IPS-20b (cell line): ENCODE data around the gene INPP5A.
"Not testable (repeated sequence)": the region's sequence is repeated elsewhere in the genome, so short reads cannot be mapped to it uniquely, and the experiment has no call there.

Experiments
- H3K27ac ChIP-seq: one replicate; pipeline ENCODE4 v1.5.1; 2013; ENCODE audit warnings: low read length
- H3K27me3 ChIP-seq: 2 replicates; pipeline ENCODE4 v1.6.1; 2013; ENCODE audit warnings: mild to moderate bottlenecking, low read length, inconsistent platforms; ENCODE audit not compliant: insufficient read depth
- H3K36me3 ChIP-seq: 2 replicates; pipeline ENCODE4 v1.6.1; 2013; ENCODE audit warnings: low read depth, mild to moderate bottlenecking, inconsistent platforms, low read length, moderate library complexity; ENCODE audit not compliant: insufficient read depth
- H3K4me1 ChIP-seq: 2 replicates; pipeline ENCODE4 v1.6.1; 2013; ENCODE audit warnings: mild to moderate bottlenecking, control low read depth, inconsistent platforms, low read length, moderate library complexity; ENCODE audit not compliant: insufficient read depth
- H3K4me3 ChIP-seq: 2 replicates; pipeline ENCODE4 v1.5.1; 2013; ENCODE audit warnings: mild to moderate bottlenecking, low read length, inconsistent platforms
- H3K9ac ChIP-seq: 2 replicates; pipeline ENCODE4 v1.6.1; 2013; ENCODE audit warnings: low read depth, mild to moderate bottlenecking, inconsistent platforms, low read length, moderate library complexity
- H3K9me3 ChIP-seq: 2 replicates; pipeline ENCODE4 v1.6.1; 2013; ENCODE audit warnings: mild to moderate bottlenecking, low read depth, low read length, inconsistent platforms; ENCODE audit not compliant: insufficient read depth

The INPP5A gene

DNA sequence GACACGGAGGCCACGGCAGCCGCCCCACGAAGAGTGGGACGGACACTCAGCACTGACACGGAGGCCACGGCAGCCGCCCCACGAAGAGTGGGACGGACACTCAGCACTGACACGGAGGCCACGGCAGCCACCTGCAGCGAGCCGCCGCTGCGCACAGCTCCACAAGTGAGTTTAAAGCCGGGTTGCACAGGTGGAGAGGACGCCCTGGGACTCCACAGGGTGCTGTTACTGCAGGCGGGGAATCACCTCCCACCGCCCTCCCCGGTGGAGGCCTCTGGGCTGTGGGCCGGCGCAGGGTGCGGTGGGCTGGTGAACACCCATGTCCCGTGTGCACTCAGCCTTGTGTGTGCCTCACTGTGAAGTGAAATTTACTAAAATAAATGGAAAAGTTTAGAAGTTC is 235.2 kb downstream of the INPP5A start:
- not testable (repeated sequence) for H3K27me3 ChIP-seq, H3K4me1 ChIP-seq, H3K27ac ChIP-seq, H3K36me3 ChIP-seq, H3K9ac ChIP-seq, H3K4me3 ChIP-seq, H3K9me3 ChIP-seq

DNA sequence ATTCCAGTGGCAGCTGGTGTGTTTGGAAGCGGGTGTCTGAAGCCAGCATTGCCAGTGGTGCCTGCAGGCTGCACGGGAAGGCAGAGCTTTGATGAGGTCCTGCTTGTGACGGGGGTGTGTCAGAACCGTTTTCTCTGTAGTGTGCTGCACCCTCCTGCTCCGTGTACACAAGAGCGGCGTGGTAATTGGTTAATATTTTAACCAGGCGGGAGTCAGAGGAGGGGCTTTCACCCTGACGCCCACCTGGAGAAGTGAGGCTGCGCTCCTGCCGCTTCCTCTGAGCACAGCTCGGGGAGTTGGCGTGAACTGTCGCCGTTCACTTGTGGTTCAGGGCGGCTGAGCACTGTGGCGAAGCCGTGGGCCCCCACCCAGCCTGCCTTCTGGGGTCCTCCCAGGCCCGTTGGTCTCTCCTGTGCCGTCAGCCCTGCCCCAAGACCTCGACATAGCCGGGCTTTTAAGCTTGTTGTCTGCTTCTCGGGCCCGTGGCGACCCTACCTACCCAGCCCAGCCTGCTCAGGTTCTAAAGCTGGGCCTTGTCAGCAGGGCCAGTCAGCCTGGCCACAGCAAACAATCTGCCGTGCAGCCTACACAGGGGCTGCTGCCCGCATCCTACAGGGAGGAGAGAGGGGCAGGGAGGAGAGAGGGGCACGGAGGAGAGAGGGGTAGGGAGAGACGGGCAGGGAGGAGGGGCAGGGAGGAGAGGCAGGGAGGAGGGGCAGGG is 236.8 kb downstream of the INPP5A start:
- H3K9me3 ChIP-seq: no peaks in the 10 kb centered on the region
- H3K9ac ChIP-seq: no peak overlapping the region
- H3K4me1 ChIP-seq: no peaks in the 10 kb centered on the region
- no peaks in the 10 kb centered on the region for H3K27me3 ChIP-seq
- no peak overlapping the region for H3K4me3 ChIP-seq
- H3K27ac ChIP-seq: no peak overlapping the region
- H3K36me3 ChIP-seq: no peaks in the 10 kb centered on the region

DNA sequence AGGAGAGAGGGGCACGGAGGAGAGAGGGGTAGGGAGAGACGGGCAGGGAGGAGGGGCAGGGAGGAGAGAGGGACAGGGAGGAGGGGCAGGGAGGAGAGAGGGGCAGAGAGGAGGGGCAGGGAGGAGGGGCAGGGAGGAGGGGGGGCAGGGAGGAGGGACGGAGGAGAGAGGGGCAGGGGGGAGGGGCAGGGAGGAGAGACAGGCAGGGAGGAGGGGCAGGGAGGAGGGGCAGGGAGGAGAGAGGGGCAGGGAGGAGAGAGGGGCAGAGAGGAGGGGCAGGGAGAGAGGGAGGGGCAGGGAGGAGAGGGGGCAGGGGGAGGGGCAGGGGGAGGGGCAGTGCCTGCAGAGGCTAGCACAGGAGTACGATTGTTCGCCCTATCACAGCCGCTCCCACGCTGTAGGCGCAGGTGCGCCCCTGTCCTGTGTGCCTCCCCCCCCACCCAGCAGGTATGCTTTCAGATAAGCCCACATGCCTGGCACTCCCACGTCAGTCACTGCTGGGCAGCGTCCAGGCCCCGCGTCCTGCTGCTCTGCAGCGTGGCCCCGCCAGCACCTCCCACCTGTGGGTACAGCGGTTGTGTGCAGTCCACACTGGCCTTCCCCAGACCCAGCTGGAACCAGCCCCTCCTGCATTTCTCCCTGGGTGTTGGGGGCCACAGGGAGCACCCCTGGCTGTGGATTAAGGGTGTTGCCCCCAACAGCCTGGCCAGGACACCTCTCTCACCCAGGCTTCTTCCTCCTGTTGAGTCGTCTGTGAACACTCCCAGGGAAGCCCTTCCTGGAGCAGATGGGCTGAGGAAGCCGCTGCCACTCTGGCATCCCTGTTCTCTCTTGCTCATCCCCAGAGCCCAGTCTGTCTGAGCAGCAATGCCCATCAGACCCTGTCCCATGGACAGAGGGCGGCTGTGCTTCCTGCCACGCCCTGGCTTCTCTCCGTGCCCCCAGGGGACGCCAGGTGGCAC is 237.6 kb downstream of the INPP5A start:
- H3K4me3 ChIP-seq: no peak overlapping the region
- H3K27ac ChIP-seq: no peak overlapping the region
- no peak overlapping the region for H3K9ac ChIP-seq
- H3K27me3 ChIP-seq: no peaks in the 10 kb centered on the region
- no peaks in the 10 kb centered on the region for H3K4me1 ChIP-seq
- H3K36me3 ChIP-seq: no peaks in the 10 kb centered on the region
- no peaks in the 10 kb centered on the region for H3K9me3 ChIP-seq

DNA sequence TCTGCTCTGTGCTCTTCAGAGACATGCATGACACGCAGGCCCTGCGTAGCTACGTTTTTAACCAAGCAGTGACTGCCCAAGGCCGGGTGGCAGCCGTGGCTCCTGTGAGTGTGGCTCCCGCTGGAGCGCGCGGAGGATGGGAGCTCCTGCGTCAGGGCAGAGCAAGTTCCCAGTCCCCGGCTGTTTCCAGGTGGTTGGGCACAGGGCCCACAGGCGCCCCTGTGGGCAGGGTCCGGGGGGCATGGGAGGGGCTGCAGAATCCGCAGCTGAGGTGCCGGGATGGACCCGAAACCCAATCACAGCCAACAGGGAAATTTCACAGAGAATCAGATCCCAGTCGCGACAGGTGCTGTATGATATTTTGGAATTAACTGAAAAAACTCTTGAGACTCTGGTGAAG is 238.6 kb downstream of the INPP5A start:
- Histone ChIP-seq H3K27me3 (peaks cover 2% of the 10 kb centered on the region; the same call in 1 of the 2 replicates), H3K4me1 (no peaks in the 10 kb centered on the region), H3K36me3 (no peaks in the 10 kb centered on the region), H3K9ac (no peak overlapping the region), H3K9me3 (no peaks in the 10 kb centered on the region), H3K4me3 (no peak overlapping the region), H3K27ac (no peak overlapping the region)

DNA sequence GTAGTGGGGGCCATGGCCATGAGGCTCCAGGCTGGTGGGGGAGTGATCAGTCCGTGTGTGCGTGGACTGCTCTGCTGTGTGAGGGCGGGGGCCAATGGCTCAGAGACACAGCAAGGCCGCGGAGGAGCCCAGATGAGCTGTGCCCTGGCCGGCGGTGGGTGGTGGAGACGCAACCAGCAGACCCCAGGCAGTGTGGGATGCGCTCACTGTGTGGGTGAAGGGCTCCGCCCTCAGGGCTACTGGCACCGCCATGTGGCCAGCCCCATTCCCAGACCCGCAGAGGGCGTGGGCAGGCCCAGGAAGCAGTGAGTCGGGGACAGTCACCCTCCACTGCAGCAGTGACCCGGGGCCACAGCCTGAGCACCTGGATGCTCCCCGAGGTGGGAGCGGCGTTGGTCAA is 239.2 kb downstream of the INPP5A start:
- H3K4me3 ChIP-seq: no peak overlapping the region

DNA sequence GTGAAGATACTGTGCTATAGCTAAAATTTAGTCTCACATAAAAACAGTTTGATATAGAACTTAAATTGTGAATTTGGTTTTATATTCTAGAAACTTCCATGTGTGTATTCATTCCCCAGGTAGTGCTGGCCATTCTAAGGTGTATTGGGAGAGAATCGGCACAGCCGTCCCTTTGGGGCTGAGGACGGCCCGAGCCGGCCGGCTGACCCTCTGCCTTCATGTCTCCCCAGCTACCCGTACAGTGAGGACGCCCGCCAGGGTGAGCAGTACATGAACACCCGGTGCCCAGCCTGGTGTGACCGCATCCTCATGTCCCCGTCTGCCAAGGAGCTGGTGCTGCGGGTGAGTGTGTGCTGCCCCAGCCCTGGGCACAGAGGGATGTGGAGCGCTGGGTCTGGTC is 239.9 kb downstream of the INPP5A start:
- Histone ChIP-seq H3K27ac (no peak overlapping the region), H3K9me3 (no peaks in the 10 kb centered on the region), H3K4me1 (no peaks in the 10 kb centered on the region), H3K36me3 (no peaks in the 10 kb centered on the region), H3K27me3 (peaks cover 14% of the 10 kb centered on the region), H3K9ac (no peak overlapping the region), H3K4me3 (no peak overlapping the region)

More for the DNA sequence above, 239.2 kb downstream of the INPP5A start:
- H3K27ac ChIP-seq: no peak overlapping the region
- H3K4me1 ChIP-seq: no peaks in the 10 kb centered on the region
- no peaks in the 10 kb centered on the region for H3K36me3 ChIP-seq
- no peak overlapping the region for H3K9ac ChIP-seq
- H3K27me3 ChIP-seq: peaks cover 8% of the 10 kb centered on the region
- H3K9me3 ChIP-seq: no peaks in the 10 kb centered on the region

DNA sequence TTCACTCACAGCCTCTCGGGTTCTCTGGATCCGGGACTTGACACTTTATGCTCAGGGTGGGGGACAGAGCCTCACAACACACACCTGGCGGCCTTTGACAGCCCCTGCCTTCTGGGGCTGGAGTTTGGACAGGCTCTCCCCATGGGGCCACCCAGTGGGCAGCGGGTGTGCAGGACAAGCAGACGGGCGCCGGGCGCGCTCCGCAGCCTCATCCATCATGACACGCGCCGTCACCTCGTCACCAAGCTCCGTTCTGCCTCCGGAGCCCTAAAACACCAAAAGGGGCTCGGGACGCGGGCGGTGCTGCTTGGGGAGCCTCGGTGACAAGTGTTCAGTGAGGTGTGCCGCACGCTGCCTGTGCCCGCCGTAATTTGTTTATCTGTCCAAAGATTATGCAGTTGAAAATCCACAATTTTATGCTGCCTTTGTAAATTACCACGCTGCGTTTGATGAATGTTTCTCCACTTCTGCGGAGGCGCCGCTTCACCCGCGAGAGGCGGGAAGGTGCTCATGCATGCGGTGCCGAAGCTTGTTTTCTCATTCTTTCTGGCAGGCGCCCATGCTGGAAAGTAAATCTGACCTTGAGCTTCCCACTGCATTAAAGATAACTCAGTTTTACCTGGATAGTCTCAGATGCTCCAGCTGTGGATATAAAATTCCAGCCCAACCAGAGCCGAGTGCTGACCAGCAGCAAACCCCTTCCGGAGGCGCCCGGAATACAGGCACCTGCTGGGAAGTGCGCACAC is 242.1 kb downstream of the INPP5A start:
- peaks cover 37% of the 10 kb centered on the region for H3K27me3 ChIP-seq
- H3K9me3 ChIP-seq: no peaks in the 10 kb centered on the region
- H3K4me1 ChIP-seq: no peaks in the 10 kb centered on the region; the same call in 1 of the 2 replicates
- H3K27ac ChIP-seq: no peak overlapping the region
- H3K9ac ChIP-seq: no peak overlapping the region
- H3K4me3 ChIP-seq: no peak overlapping the region
- H3K36me3 ChIP-seq: no peaks in the 10 kb centered on the region

DNA sequence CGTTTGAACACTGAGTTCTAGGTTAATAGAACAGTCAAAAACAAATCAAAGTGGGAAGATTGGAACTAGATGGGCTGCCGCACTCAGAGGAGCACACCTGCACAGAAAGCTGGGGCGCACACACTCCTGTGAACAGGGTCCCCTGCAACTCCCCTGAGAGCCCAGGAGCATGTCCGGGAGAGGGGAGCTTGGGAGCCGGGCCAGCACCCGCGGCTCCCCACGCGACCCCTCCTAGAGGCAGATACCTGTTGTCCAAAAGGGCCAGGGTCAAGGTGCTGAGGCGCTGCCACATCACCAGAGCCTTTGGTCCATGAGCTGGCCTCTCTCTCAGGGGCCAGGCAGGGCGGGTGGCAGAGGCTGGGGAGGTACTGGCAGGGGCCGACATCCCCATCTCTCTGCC is 242.8 kb downstream of the INPP5A start:
- Histone ChIP-seq H3K4me1 (no peaks in the 10 kb centered on the region; the same call in 1 of the 2 replicates), H3K9me3 (no peaks in the 10 kb centered on the region), H3K27ac (no peak overlapping the region), H3K4me3 (no peak overlapping the region), H3K9ac (no peak overlapping the region), H3K27me3 (peaks cover 43% of the 10 kb centered on the region), H3K36me3 (no peaks in the 10 kb centered on the region)

DNA sequence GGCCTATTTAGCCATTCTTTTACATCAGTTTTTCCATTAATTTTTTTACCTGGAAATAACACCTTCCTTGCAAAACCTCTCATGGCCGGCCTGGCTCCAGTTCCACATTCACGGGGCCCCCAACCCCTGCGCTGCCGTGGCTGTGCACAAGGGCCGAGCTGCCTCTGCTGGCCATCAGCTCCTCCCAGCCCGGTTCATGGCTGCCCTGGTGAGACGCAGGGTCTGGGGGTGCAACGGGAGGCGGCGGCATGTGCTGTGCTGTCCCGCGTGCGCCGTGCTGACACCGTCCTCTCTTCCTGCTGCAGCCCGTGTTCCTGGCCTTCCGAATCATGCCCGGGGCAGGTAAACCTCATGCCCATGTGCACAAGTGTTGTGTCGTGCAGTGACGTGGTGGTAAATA is 244.0 kb downstream of the INPP5A start:
- no peak overlapping the region for H3K4me3 ChIP-seq
- H3K27ac ChIP-seq: no peak overlapping the region
- no peak overlapping the region for H3K9ac ChIP-seq
- no peaks in the 10 kb centered on the region for H3K9me3 ChIP-seq
- H3K36me3 ChIP-seq: no peaks in the 10 kb centered on the region
- no peaks in the 10 kb centered on the region; the same call in 1 of the 2 replicates for H3K4me1 ChIP-seq
- peaks cover 53% of the 10 kb centered on the region for H3K27me3 ChIP-seq

DNA sequence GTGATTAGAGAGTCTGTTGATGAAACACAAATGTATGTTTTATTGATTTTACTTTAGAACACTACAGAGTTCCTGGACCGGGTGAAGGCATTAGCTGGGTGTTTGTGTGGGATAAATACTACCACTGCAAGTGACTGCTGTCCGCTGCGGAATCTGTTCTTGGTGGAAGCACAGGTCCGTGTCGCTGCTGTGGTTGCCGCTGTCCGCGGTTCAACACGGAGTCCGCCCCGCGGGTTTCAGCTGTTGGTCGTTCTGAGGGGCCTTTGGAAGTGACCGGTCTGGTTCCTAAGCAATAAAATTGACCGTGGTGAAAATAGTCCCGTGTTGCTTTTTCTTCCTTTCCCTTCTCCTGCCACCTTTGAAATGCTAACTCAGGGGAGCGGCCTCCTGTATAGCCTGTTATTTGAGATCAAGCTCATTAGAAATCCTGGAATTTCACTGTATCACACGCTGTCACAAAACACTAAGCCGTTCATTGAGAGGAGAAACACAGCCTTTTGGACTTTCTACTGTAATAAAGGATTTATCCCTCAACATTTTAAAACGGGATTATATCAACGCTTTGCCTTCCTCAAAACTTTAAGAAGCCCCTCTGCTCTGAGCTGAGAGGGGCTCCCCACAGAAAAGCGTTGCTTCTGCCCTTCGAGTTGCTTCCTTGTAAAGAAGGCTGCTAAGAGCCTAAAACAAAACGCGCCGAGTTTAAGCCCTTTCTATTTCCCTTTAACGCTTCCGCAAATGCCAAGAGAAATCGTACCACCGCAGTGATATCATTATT is 245.8 kb downstream of the INPP5A start:
- no peaks in the 10 kb centered on the region for H3K9me3 ChIP-seq
- H3K9ac ChIP-seq: no peak overlapping the region
- no peaks in the 10 kb centered on the region; the same call in 1 of the 2 replicates for H3K4me1 ChIP-seq
- H3K4me3 ChIP-seq: no peak overlapping the region; the same call in 1 of the 2 replicates
- H3K36me3 ChIP-seq: no peaks in the 10 kb centered on the region
- H3K27me3 ChIP-seq: peaks cover 71% of the 10 kb centered on the region
- H3K27ac ChIP-seq: no peak overlapping the region
